ENCODE results near the gene FERMT3. TPM values are rescaled to one million over a fixed set of nuclear protein-coding genes. Genes with fewer than 3 reads are reported as not detected.

Gene FERMT3
- total and polyA plus RNA-seq, 12 donors, result 2.3 to 30.8 (median 6.8) TPM

DNA sequence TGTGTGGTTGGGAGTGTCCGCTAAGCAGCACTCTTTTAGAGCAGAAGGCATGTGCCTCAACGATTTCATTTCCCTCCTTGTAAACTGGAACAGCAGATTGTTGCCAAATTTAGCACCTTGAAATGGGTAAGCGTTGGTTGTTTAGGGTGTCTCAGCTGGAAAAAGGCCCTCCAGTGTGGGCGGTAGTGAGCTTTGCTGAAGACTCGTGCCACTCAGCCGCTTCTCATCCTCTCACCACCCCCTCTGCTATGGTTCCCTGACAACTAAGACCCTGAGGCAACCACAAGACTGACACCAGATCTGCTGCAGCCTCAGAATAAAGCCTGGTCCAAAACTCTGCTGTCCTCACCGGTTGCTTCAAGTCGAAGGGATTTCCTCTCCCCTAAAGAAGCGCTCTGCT lies 9.9 kb upstream of the FERMT3 start:
- Histone ChIP-seq H3K27ac (no peak overlapping the region), H3K9me3 (no peaks in the 10 kb centered on the region), H3K27me3 (no peaks in the 10 kb centered on the region), H3K4me1 (peaks cover 0 to under 1% (median 0%) of the 10 kb centered on the region in 9 donors), H3K4me3 (no peak overlapping the region), H3K36me3 (peaks cover 8 to 100% (median 82%) of the 10 kb centered on the region in 9 donors)
- TF ChIP-seq, protein P1, sequence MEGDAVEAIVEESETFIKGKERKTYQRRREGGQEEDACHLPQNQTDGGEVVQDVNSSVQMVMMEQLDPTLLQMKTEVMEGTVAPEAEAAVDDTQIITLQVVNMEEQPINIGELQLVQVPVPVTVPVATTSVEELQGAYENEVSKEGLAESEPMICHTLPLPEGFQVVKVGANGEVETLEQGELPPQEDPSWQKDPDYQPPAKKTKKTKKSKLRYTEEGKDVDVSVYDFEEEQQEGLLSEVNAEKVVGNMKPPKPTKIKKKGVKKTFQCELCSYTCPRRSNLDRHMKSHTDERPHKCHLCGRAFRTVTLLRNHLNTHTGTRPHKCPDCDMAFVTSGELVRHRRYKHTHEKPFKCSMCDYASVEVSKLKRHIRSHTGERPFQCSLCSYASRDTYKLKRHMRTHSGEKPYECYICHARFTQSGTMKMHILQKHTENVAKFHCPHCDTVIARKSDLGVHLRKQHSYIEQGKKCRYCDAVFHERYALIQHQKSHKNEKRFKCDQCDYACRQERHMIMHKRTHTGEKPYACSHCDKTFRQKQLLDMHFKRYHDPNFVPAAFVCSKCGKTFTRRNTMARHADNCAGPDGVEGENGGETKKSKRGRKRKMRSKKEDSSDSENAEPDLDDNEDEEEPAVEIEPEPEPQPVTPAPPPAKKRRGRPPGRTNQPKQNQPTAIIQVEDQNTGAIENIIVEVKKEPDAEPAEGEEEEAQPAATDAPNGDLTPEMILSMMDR (IDR thresholded peaks at IDR 0.05), result no peak
- DNase-seq, result no peak
- WGBS, 2 donors, result 79 to 82% methylated on average over 9 of the region's 9 CpGs
- ATAC-seq, result no peak
- intact Hi-C loops (cut with DNase I), result no loop called here

DNA sequence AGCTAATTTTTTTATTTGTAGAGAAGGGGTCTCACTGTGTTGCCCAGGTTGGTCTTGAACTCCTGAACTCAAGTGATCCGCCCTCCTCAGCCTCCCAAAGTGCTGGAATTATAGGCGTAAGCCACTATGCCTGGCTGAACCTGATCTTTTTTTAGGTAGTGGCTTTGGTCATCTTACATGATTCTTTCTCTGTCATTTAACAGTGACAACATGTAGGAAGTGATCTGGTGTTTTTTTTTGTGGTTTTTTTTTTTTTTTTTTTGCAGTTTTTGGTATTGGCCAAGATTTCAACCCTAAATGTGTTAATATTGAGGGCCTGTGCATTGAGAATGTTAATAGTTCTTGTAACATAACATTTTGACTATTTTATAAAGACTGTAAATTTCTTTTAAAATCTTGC lies 8.0 kb upstream of the FERMT3 start:
- Histone ChIP-seq H3K36me3 (peaks cover 8 to 100% (median 86%) of the 10 kb centered on the region in 9 donors), H3K4me3 (no peak overlapping the region), H3K27ac (no peak overlapping the region), H3K4me1 (peaks cover 0 to 5% (median 0%) of the 10 kb centered on the region in 9 donors), H3K9me3 (no peaks in the 10 kb centered on the region), H3K27me3 (no peaks in the 10 kb centered on the region)
- intact Hi-C loops (cut with DNase I), result no loop called here
- no peak for ATAC-seq
- TF ChIP-seq, protein P1 (IDR thresholded peaks at IDR 0.05), result no peak
- DNase-seq, result no peak
- WGBS, 2 donors, result 94 to 98% methylated on average over 2 of the region's 2 CpGs

DNA sequence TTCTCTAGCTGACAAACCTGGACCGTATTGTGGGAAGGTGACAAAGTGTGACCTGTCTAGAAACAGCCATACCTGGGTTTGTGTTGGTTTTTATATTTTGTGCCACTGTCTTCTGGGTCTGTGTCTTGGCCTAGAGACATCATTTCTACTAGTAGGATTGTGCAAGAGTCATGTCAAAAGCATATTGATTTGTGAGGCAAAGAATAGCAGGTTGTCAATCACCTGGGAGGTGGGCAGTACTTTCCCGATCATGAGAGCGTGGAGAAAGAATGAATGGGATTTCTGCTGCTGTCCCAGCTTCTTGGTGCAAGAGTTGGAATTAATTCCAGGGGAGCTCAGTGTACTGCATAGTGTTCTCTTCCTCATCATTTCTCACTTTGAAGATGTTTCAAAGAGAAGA lies 5.0 kb upstream of the FERMT3 start:
- peaks cover 2 to 26% (median 20%) of the 10 kb centered on the region in 9 donors for H3K4me1 ChIP-seq
- TF ChIP-seq, protein P1 (IDR thresholded peaks at IDR 0.05), result no peak
- no peak overlapping the region for H3K27ac ChIP-seq
- WGBS, 2 donors, result 60 to 80% methylated on average over 3 of the region's 3 CpGs
- H3K27me3 ChIP-seq, result no peaks in the 10 kb centered on the region
- peaks cover 5 to 100% (median 72%) of the 10 kb centered on the region in 9 donors for H3K36me3 ChIP-seq
- no peak overlapping the region for H3K4me3 ChIP-seq
- intact Hi-C loops (cut with DNase I), result loop anchor here in 3 of 10 donors (5.0 kb wide), 1 partner anchor 101 kb away; the partner anchor contains the start of gene CATSPERZ (in 3 of the 3)
- DNase-seq, result no peak
- no peaks in the 10 kb centered on the region for H3K9me3 ChIP-seq
- ATAC-seq, result no peak

DNA sequence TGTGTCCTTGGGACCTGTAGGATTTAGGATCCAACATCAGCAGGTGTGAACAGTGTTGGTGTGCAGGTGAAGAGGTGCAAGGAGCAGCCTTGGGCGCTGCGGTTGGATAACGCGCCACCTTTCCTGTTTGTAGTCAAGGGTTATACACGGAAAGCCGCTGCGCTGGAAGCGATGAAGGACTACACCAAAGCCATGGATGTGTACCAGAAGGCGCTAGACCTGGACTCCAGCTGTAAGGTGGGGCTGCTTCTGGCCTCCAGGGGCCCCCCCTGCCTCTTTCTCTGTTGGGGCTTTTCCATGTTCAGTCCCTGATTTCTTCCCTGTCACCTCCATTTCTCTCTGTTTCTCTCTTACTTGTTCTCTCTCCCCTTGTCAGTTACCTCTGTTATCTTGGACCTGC lies 3.5 kb upstream of the FERMT3 start:
- WGBS, 2 donors, result 96% methylated on average over 9 of the region's 9 CpGs
- H3K4me1 ChIP-seq, result peaks cover 7 to 40% (median 30%) of the 10 kb centered on the region in 9 donors
- no peaks in the 10 kb centered on the region for H3K9me3 ChIP-seq
- TF ChIP-seq, protein P1 (IDR thresholded peaks at IDR 0.05), result no peak
- no peak overlapping the region for H3K4me3 ChIP-seq
- no peak overlapping the region for H3K27ac ChIP-seq
- ATAC-seq (no peak), DNase-seq (no peak)
- no peaks in the 10 kb centered on the region for H3K27me3 ChIP-seq
- intact Hi-C loops (cut with DNase I), result loop anchor here in 3 of 10 donors (5.0 kb wide), 1 partner anchor 99 kb away; the partner anchor contains the start of gene CATSPERZ (in 3 of the 3)
- H3K36me3 ChIP-seq, result peaks cover 5 to 85% (median 58%) of the 10 kb centered on the region in 9 donors
